SU-DHL-6 (cell line): ENCODE results near the gene CACNA2D4.

Experiments used
- EZH2phosphoT487 ChIP-seq: fragments of 200-600 bp; sonication (generic), shearing (Covaris generic); conservative IDR thresholded peaks from 2 replicates; pipeline ENCODE4 v1.6.1; 2018; ENCODE audit warnings: mild to moderate bottlenecking, antibody characterized with exemption, low read length, moderate library complexity, mixed read lengths
- TF ChIP-seq, protein P1 (sequence below): fragments of 200-600 bp; sonication (generic); IDR thresholded peaks from one replicate; pipeline ENCODE4 v1.5.1; 2017; ENCODE audit warnings: antibody characterized with exemption, mild to moderate bottlenecking, low read length, moderate library complexity; ENCODE audit not compliant: insufficient read depth, poor library complexity, severe bottlenecking

DNA sequence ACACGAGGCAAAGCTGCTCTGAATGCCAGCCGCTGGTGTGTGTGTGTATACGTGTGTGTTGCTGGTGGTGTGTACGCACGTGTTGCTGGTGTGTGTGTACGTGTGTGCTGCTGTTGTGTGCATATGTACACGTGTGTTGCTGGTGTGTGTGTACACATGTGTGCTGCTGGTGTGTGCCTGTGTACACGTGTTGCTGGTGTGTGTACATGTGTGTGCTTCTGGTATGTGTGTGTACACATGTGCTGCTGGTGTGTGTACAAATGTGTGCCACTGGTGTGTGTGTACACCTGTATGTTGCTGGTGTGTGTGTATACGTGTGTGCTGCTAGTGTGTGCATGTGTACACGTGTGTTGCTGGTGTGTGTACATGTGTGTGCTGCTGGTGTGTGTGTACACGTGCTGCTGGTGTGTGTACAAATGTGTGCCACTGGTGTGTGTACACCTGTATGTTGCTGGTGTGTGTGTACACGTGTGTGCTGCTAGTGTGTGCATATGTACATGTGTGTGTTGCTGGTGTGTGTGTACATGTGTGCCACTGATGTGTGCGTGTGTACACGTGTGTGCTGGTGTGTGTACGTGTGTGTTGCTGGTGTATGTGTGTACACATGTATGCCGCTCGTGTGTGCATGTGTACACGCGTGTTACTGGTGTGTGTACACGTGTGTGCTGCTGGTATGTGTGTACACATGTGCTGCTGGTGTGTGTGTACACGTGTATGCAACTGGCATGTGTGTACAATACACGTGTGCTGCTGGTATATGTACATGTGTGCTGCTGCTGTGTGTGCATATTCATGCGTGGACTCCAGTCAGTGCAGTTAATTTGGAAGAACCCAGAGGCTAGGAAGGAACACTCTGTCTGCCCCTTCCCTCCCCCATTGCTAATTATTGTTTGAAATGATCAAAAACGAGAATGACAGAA, 47.2 kb downstream of the CACNA2D4 start:
- TF ChIP-seq, protein P1, sequence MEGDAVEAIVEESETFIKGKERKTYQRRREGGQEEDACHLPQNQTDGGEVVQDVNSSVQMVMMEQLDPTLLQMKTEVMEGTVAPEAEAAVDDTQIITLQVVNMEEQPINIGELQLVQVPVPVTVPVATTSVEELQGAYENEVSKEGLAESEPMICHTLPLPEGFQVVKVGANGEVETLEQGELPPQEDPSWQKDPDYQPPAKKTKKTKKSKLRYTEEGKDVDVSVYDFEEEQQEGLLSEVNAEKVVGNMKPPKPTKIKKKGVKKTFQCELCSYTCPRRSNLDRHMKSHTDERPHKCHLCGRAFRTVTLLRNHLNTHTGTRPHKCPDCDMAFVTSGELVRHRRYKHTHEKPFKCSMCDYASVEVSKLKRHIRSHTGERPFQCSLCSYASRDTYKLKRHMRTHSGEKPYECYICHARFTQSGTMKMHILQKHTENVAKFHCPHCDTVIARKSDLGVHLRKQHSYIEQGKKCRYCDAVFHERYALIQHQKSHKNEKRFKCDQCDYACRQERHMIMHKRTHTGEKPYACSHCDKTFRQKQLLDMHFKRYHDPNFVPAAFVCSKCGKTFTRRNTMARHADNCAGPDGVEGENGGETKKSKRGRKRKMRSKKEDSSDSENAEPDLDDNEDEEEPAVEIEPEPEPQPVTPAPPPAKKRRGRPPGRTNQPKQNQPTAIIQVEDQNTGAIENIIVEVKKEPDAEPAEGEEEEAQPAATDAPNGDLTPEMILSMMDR: no peak
- no peak for TF ChIP-seq EZH2phosphoT487
